HL-60/S4 treated with retinoic acid at 250 ng/mL for 4 days and 3 days (cell line): ENCODE data around the gene EPHB6.

Source experiments
- in situ Hi-C: fragments of 300-500 bp; cut with MboI; formaldehyde crosslinking; loops from 2 replicates; pipeline ENCODE4 v1.7.0; 2022; ENCODE audit warnings: low sequenced_read_pairs

The EPHB6 gene

DNA sequence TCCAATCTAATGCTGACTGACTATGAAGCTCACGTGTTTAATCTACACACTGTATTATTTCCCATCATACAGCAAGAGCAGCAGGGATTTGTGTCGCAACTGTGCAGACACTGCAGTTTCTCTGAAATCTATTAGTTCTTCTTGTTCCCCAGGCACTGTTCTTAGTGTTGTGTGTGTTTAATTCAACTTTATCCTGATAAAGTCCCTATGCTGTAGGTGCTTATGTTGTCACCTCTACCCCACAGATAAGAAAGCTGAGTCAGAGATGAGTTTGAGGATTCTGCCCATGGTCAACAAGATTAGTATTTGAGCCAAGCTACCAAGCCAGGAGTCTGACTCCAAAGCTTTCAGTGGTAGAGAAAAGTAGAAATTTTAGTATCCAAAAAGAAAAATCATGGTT is 22.5 kb upstream of the EPHB6 start:
- in situ Hi-C loops = no loop called here

DNA sequence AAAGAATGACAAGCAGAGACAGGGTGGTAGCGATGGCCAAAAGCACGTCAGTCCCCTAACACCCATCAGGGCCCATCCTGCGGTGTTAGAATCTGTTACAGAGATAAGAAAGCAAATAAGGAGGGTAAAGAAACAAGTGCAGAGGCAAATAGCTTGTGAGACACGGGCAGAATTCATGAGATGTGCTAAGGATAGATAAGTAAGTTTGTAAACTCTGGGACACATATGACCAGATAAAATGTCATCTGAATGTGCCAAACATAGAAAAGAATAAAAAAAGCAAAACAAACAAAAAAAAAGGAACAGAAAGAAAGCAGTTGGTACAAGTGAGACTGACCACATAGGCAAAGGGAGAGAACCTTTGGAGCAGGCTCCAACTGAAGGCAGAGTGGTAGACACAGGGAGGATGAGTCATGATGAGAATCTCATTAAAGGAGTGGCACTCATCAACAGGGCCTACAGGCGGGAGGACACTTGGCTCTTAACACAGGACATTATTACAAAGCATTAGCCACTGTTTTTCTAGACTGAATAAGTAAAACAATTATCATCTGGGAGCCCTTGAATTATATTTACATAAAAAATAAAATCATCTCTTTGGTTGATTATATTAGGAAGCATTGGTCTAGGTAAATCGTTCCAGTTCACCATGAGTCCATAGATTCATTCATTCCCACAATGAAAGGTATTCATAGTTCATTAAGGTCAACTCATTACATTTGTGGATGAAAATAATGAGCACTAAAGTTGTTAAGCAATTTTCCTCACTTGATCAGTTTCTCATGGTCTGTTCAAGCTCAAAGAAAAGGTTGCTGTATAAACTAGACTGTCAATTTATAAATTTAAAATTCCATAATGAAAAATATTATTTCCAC is 21.5 kb upstream of the EPHB6 start:
- in situ Hi-C loops = no loop called here

DNA sequence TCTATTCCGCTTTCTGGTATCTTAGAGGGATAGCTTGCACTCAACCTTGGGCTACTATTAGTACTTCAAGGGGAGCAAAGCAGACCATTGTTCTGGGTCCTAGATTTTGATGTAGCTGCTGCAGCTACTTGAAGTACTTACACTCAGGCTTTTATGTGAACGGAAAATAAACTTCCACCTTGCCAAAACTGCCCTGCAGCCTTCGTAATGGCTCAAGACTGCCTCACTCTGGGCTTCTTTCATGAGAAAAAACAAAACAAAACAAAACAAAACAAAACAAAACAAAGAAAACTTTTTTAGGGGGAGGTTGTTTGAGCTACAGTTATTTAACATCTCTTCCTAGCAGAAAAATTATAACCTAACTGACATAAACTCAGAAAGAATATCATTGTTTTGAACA is 19.4 kb upstream of the EPHB6 start:
- in situ Hi-C loops = no loop called here

DNA sequence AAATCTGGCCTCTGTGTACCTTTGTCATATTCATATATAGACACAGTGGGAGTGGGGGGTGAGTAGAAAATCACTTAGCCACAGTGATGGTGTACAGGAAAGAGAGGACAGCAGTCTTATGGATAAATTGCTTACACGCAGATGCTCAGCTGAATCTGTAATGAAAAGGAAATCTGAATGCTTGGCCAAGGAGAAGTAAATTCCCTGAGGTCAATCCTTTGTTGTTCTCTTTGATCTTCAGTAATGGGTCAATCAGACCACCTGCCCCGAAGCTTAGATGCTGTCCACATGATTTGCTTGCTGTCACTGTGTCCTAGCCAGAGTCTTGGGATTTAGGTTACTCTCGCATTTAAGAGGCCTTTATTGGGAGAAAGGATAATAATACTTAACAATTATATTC is 18.4 kb upstream of the EPHB6 start:
- in situ Hi-C loops = no loop called here

- in situ Hi-C loops = no loop called here
Measured at GRCh38 chr7:142838461-142839213, 16.2 kb upstream of the EPHB6 start.

DNA sequence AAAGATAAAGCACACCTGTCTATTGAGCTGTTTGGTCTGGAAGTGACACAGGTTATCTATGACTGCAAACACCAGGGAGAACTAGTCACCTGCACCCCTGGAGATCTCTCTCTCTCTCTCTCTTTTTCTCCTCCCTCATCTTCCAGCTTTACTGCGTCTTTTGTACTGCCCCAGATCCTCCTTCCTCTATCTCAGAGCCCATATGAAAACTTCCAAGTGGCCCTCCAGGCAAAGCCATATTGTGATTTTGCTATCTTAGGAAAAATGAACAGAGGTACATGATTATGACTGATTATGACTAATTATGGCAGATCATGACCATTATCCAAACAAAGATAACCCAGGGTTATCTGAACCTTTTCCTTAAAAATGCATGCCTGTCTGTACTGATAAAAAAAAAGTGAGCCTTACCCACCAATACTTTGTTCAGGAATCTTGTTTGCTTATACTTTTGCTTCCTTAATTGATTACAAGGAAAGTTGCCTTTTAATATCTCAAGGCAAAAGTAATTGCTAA is 12.6 kb upstream of the EPHB6 start:
- in situ Hi-C loops = no loop called here

DNA sequence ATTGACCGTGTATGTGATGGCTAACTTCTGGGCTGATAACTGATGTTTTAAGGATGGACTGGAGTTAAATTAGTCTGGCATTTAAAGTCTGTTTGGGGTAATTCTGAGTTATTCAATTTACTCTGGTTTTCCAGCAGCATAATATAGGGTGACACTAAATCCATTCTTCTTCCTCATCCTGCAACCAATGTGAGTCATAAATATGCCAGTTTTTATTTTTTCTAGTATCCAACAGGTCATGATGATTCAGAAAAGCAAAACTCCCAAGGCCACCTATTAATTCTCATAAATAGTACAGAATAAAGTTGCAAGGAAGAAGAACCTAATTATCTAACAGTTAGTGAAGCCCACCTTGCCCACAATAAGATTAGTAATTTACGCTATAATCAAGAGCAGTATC is 7.5 kb upstream of the EPHB6 start:
- in situ Hi-C loops = no loop called here

GRCh38 chr7:142851269-142851668 is 3.6 kb upstream of the EPHB6 start:
- in situ Hi-C loops = loop anchor here (25.0 kb wide), 1 partner anchor 361 kb away; the partner anchor contains the start of gene TAS2R40

DNA sequence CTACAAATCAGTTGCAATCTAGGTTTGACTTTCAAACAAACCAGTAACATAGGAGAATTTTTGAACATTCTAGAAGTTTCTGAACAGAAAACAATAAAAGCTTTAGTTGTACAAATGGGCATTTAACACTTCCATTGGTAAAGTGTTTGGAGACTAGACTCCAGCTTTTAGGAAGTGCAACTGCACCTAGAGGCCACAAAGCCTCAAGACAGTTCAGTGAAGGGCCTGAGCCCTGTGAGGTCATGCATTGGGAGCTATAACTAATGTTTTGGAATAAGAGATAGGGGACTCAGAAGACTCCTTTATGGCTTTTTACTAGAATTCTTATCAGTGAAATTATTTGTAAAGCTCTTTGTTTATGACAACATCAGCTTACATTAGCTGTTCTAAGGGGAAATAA is 3.0 kb upstream of the EPHB6 start:
- in situ Hi-C loops = loop anchor here (25.0 kb wide), 1 partner anchor 360 kb away; the partner anchor contains the start of gene TAS2R40

- in situ Hi-C loops = loop anchor here (25.0 kb wide), 1 partner anchor 358 kb away; the partner anchor contains the start of gene TAS2R40
Measured at GRCh38 chr7:142853739-142854371, 1.0 kb upstream of the EPHB6 start.

DNA sequence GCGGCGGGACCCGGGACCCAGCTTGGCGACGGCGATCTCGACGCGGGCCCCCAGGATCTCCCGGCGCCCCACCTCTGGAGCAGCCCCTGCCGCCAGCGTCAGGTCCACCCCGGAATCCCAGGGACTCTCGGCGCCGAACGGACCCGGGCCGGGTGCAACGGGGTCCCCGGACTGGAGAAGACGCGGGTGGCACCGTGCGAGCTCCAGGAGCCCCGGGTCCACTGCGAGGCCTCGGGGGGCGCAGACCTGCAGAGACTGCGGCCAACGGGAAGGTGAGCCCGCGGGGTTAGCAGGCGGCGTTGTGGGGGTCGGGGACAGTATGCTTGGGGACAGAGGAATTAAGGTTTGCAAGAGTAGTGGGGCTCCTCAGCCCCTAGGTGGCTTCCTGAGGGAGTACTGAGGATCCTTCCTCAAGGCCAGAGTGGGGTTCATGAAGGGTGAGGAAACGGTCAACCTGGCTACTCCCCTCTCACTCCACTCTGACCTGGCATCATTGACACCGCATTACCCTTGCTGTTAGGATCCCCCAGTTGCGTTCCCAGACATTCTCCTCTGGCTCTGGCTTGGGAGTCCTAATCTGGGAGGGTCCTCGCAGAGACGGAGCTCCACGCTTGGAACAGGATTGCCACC is 353 bp downstream of the EPHB6 start:
- in situ Hi-C loops = loop anchor here (25.0 kb wide), 1 partner anchor 357 kb away; the partner anchor contains the start of gene TAS2R40

DNA sequence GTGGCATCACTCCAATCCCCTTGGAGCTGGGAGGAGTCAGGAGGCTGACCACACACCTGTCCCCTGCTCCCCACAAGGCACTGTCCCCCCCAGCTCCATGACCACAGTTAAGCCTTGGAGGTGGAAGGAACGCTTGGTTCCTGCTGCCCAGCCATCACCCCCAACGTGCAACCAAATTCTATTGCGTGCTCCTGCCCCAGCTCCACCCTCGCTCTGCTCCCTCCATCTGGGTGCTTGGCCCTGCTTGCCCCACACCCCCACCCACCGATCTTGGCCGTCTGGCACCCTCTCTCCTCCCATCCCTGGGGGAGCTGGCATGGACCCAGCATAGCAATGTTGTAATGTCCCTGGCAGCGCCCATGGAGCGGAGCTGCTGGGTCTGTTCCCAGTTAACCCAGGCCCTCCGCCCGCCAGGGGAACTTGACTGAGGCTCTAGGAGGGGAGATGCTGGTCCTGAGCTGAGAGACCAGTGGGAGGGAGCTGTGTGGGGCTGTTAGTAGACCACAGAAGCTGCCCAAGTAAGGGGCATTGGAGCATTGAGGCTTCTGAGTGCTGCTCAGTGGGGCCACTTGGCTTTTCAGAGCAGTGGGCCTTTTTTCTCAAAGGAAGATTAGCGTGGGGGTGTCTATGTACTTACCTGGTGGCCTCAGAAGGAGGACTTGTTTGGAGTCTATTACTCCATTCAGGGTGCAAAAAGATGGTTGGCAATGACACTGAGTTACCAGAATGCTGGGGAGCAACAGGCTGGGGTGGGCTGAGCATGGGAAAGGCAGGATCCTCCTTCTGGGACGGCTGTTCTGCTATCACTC is 1.1 kb downstream of the EPHB6 start:
- in situ Hi-C loops = loop anchor here (25.0 kb wide), 1 partner anchor 356 kb away; the partner anchor contains the start of gene TAS2R40

DNA sequence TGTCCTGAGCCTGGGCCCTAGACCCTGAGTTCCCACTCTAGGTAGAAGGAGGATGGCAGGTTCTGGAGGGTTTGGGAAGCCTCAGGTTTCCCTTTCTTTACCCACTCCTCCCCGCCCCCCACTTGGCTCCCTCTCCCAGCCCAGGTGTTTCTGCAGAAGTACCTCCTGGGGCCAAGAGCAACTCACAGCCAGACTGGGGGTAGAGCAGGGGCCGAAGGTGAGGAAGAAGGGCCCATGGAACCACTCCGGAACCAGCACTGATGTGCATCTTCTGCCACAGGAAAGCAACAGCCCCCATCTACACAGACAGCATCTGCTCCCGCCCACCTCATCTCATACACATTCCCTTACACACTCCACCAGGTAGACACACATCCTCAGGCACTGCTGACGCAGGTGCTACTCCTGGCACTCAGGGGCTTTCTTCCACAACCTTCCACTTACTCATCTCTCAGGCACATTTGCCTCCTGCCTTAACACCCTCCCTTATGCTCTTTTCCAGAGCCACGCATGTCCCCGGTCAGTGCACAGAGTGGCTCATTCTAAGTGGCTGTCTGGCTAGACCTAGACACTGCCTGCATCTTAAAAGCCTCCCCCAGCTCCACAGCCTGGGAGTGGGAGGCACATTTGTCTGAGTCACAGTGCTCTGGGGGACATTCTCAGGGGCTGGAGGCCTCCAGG is 1.8 kb downstream of the EPHB6 start:
- in situ Hi-C loops = loop anchor here (25.0 kb wide), 1 partner anchor 356 kb away; the partner anchor contains the start of gene TAS2R40

- in situ Hi-C loops = loop anchor here (25.0 kb wide), 1 partner anchor 355 kb away; the partner anchor contains the start of gene TAS2R40
Measured at GRCh38 chr7:142857625-142858024, 2.7 kb downstream of the EPHB6 start.

DNA sequence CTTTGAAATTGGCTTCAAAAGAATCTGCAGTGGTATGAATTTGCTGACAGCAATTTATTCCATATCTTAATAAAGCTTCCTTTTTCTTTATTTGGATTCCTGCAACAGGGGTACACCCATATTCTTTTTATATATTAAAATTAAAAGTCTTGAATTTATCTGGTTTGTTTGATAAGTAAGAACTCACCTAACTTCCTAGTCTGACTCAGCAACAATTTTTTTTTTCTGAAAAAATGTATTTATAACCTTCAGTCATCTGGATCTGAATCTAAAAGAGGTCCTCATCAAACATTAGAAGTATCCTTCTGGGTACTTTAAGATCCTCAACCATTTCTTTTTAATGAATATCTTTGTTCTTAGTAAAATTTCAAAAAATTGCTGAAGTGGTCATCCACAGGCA is 4.5 kb downstream of the EPHB6 start:
- in situ Hi-C loops = loop anchor here (25.0 kb wide), 1 partner anchor 353 kb away; the partner anchor contains the start of gene TAS2R40

DNA sequence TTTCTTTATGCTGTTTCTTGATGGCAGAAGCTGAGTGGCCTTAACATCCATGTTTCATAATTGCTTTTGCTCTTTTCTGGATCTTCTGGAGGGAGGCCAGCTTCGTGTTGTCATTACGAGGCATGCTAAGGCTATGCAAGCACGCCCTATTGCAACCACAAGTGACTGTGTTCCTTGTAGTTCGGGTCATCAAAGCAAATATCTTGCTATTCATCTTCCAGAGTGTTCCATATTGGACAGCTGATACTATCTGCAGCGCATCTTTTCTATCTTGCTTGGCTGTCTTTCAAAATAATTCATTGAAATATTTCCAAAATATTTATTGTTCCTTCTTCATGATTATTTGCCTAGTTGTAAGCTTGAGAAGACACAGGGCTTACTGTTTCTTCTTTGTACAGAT is 5.0 kb downstream of the EPHB6 start:
- in situ Hi-C loops = loop anchor here (25.0 kb wide), 1 partner anchor 352 kb away; the partner anchor contains the start of gene TAS2R40

DNA sequence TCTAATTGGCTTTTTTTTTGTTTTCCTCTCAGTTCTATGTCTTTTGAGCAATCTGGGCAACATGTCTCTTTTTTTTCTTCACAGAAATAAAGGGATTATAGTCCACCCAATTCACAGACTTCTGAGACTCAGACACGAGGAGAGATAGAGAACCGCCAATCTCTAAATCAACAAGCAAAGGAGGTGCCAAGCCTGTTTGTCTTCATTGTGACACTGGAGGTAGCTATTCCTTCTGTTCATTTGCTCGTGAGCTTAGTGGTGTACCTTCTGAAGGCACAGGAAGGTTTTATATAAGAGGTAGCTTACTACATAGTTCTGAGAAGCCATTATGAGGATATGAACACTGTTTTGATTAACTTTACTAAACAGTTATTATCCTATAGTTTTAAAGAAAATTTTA is 6.1 kb downstream of the EPHB6 start:
- in situ Hi-C loops = loop anchor here (25.0 kb wide), 1 partner anchor 351 kb away; the partner anchor contains the start of gene TAS2R40

DNA sequence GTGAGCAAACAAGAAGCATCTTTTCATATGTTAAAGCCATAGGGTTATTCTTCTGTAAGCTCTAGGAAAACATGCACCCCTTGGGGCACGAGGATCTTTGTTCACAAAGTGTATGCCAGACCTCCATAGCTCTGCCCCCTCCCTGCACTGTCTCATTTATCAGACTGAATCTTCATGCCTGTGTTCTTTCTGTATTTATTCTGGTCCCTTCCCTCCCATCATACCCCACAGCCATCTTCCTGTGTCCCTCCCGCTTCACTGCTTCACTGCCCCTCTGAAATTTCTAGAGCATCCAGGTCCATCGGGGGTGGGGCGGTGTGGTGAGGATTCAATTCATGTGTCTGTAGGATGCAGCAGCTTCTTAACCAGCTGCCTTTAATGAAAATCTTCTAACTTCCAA is 7.5 kb downstream of the EPHB6 start:
- in situ Hi-C loops = loop anchor here (25.0 kb wide), 1 partner anchor 350 kb away; the partner anchor contains the start of gene TAS2R40
